Brain microvascular endothelial cell (primary cell): ENCODE data around the gene ST6GALNAC1.

Experiments
- DNase-seq: peaks from one replicate; pipeline ENCODE4 v3.0.0-alpha.2; 2020
- H3K27ac ChIP-seq: fragments of 250-450 bp; sonication (Bioruptor Pico); 2 replicates; pipeline ENCODE4 v1.5.1; 2020; ENCODE audit warnings: mild to moderate bottlenecking, moderate library complexity
- H3K27me3 ChIP-seq: fragments of 250-450 bp; sonication (Bioruptor Pico); replicated peaks from 2 replicates; pipeline ENCODE4 v1.5.1; 2020; ENCODE audit warnings: mild to moderate bottlenecking
- H3K36me3 ChIP-seq: fragments of 250-450 bp; sonication (Bioruptor Pico); replicated peaks from 2 replicates; pipeline ENCODE4 v1.5.1; 2020; ENCODE audit warnings: mild to moderate bottlenecking
- H3K4me3 ChIP-seq: 2 replicates; pipeline ENCODE4 v1.5.1; 2011; ENCODE audit warnings: low read depth, mild to moderate bottlenecking, control low read depth, low read length, moderate library complexity
- CTCF ChIP-seq: IDR thresholded peaks from 2 replicates; pipeline ENCODE4 v1.5.1; 2011; ENCODE audit warnings: low read depth, mild to moderate bottlenecking, moderate library complexity, low read length, control low read depth, inconsistent platforms; ENCODE audit errors: missing control alignments
- in situ Hi-C: cut with HindIII; loops from 2 replicates; pipeline ENCODE4 v1.10.0; 2017; ENCODE audit warnings: low sequenced_read_pairs, low pct_ligation_motif_present

The ST6GALNAC1 gene

GRCh38 chr17:76683921-76684745 is 40.6 kb upstream of the ST6GALNAC1 start:
- no peak for DNase-seq
- in situ Hi-C loops: no loop called here
- Histone ChIP-seq H3K4me3 (no peak overlapping the region), H3K27ac (no peak overlapping the region), H3K36me3 (peaks cover 37% of the 10 kb centered on the region), H3K27me3 (no peaks in the 10 kb centered on the region)
- TF ChIP-seq CTCF: no peak

DNA sequence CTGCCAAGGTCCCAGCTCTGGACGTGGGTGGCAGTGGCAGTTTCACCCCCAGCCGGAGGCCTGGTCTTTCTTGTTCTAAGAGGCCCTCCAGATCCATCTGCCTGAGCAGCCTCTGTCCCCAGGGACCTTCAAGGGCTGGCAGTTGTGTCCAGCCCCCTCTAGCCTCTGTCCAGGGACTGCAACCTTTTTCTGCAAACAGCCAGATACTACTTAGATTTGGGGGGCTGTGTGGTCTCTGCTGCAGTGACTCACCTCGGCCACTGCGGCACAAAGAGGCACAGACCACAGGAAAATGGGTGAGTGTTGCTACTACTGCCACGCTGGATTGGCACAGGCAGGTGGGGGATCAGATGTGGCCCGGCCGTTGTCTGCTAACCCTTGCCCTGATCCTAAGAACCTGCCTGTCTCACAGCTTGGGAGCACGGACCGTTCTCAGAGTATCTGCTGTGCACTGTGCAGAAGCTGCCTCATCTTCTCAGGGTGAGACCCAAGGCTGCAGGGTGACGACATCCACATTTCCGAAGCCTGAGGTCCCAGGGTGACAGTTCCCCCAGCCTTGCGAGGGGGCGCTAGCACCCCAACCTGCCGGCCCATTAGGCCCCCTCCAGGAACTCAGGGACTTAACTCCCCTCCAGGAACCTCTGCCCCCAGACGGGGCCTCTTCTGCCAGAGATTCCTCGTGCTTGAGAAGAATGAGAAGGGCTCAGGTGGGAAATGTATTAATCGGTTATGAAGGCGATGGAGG is 39.6 kb upstream of the ST6GALNAC1 start:
- DNase-seq: no peak
- H3K27me3 ChIP-seq: no peaks in the 10 kb centered on the region
- TF ChIP-seq CTCF: peak; percentile 39
- peaks cover 39% of the 10 kb centered on the region for H3K36me3 ChIP-seq
- no peak overlapping the region for H3K4me3 ChIP-seq
- H3K27ac ChIP-seq: no peak overlapping the region
- in situ Hi-C loops: no loop called here

DNA sequence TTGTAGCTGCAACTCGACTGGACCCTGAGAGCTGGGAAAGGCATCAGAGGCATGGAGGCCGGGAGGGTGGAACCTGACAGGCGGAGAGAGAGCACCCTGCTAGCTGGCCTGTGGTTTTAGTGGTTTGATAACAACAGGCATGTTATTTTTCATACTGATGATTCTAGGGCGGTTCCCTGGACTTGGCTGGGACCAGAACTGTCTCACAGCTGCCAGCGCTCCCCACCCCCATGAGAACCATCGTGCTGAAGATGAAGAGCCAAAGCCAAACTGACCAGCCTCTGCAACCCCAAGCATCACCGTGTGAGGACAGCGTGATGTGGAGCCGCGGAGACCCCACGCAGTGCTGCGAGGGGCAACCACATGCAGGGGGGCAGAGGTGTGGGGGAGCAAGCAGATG is 38.7 kb upstream of the ST6GALNAC1 start:
- H3K4me3 ChIP-seq: no peak overlapping the region
- no peak for TF ChIP-seq CTCF
- in situ Hi-C loops: no loop called here
- H3K36me3 ChIP-seq: peaks cover 39% of the 10 kb centered on the region
- no peaks in the 10 kb centered on the region for H3K27me3 ChIP-seq
- H3K27ac ChIP-seq: no peak overlapping the region
- peak; percentile 75 for DNase-seq

DNA sequence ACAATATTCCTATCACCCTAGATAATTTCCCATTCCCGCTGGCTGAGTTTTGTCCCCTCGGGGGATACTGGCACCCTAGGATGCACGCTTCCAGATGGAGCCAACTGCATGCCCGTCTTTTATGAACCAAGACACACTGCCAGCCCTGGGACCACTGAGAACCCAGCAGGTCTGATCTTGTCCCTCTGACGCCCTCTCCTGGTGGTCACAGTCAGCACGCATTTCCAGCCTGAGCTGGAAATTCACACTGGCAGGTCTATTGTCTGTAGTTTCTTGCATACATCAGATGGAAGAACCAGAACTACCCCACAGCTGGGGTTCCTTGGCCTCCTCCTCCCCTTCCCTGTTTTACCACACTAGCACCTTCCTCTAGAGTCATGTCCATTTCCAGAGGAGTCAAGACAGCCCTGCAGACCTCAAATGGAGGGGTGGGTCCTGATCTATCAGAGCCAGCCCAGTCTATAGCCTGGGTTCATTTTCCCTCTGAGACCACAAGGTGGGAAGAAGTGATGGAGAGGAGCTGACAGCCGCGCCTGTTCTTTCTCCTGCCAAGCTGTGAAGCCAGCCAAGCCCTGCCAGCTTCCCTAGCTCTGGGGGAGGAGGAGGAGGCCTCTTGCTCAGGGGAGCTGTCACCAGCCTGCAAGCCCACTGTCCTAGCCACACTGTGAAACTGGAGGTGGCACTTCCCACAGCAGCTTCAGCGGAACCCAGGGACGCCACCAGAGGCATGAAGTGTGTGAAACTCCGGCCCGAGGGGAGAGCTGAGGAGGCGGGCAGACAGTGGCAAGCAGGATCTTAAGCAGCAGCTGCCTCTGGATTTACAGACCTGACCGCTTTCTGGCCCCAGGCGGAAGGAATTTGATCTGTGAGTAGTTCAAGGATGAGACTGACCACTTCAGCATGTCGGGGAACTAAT is 37.9 kb upstream of the ST6GALNAC1 start:
- in situ Hi-C loops: no loop called here

DNA sequence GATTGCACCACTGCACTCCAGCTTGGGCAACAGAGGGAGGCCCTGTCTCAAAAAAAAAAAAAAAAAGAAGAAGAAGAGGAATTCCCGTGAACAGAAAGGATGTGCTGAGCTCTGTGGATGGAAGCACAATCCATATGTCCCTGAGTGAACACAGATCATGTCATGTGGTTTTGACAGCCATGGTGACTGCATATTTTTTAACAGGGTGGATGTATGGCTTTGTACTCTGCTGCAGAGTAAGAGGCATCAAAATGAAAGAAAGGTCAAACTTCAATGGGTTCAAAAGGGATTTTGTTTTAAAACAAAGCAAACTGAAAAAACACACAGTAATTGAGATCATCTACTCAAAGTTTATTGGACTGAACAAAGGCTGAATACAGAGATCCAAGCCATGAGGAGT is 35.7 kb upstream of the ST6GALNAC1 start:
- no peak overlapping the region for H3K27ac ChIP-seq
- DNase-seq: no peak
- H3K4me3 ChIP-seq: no peak overlapping the region
- TF ChIP-seq CTCF: no peak
- H3K36me3 ChIP-seq: peaks cover 43% of the 10 kb centered on the region
- H3K27me3 ChIP-seq: no peaks in the 10 kb centered on the region
- in situ Hi-C loops: no loop called here

More for the DNA sequence above, 37.9 kb upstream of the ST6GALNAC1 start:
- H3K36me3 ChIP-seq: peaks cover 42% of the 10 kb centered on the region
- no peaks in the 10 kb centered on the region for H3K27me3 ChIP-seq
- no peak overlapping the region for H3K4me3 ChIP-seq
- peak; percentile 81 for DNase-seq
- TF ChIP-seq CTCF: peak; percentile 90
- H3K27ac ChIP-seq: no peak overlapping the region
